PC-3 (cell line): ENCODE measurements around the gene CTNND2. TPM values are rescaled to one million over a fixed set of nuclear protein-coding genes. Genes with fewer than 3 reads are reported as not detected.

ENCODE experiments used
- ATAC-seq: fragments of 200-7000 bp; cut with Tn5 transposase; 2 replicates; pipeline ENCODE4 v1.9.1; 2020; ENCODE audit warnings: mild to moderate bottlenecking, moderate library complexity
- BruUV-seq: library from RNA; stranded (reverse); fragments of 400-500 nt; replicated peaks from 2 replicates; lab custom pipeline; 2021; lab: Mats Ljungman, UMichigan
- CTCF ChIA-PET: fragments of 300-600 bp; sonication (Branson Sonifier 250); formaldehyde crosslinking; loops from one replicate; lab custom pipeline; 2022; ENCODE audit warnings: antibody characterized with exemption; lab: Charles Lee
- POLR2A ChIA-PET: fragments of 300-600 bp; sonication (Branson Sonifier 250); formaldehyde crosslinking; loops from one replicate; lab custom pipeline; 2022; ENCODE audit warnings: antibody characterized with exemption; ENCODE audit not compliant: unreplicated experiment; lab: Charles Lee
- DNase-seq: peaks from one replicate; pipeline ENCODE4 v3.0.0-alpha.2; 2015
- H2AFZ ChIP-seq: fragments of 300-600 bp; sonication (generic); 2 replicates; pipeline ENCODE4 v1.6.0; 2016; ENCODE audit warnings: antibody characterized with exemption, low read length
- H3F3A ChIP-seq: fragments of 300-600 bp; sonication (generic); one replicate; pipeline ENCODE4 v1.6.0; 2017; ENCODE audit warnings: antibody characterized with exemption, low read length, control low read depth, mild to moderate bottlenecking; ENCODE audit not compliant: unreplicated experiment
- H3K27ac ChIP-seq: fragments of 300-600 bp; sonication (generic); 2 replicates; pipeline ENCODE4 v1.5.1; 2016; ENCODE audit warnings: mild to moderate bottlenecking, low read length
- H3K27me3 ChIP-seq: fragments of 300-600 bp; sonication (generic); 2 replicates; pipeline ENCODE4 v1.6.1; 2016; ENCODE audit warnings: low read length, mixed read lengths
- H3K36me3 ChIP-seq: fragments of 300-600 bp; sonication (generic); 2 replicates; pipeline ENCODE4 v1.6.1; 2016; ENCODE audit warnings: low read depth, mixed run types, low read length, mixed read lengths
- H3K4me1 ChIP-seq: fragments of 300-600 bp; sonication (generic); 2 replicates; pipeline ENCODE4 v1.5.1; 2016; ENCODE audit warnings: low read length; ENCODE audit not compliant: insufficient read depth
- H3K4me2 ChIP-seq: fragments of 300-600 bp; sonication (generic); 2 replicates; pipeline ENCODE4 v1.6.0; 2016; ENCODE audit warnings: low read length
- H3K4me3 ChIP-seq: fragments of 300-600 bp; sonication (generic); 2 replicates; pipeline ENCODE4 v1.5.1; 2016; ENCODE audit warnings: mild to moderate bottlenecking, low read length, mixed read lengths
- H3K79me2 ChIP-seq: fragments of 300-600 bp; sonication (generic); 2 replicates; pipeline ENCODE4 v1.6.1; 2017; ENCODE audit warnings: low read length, mixed read lengths
- H3K9ac ChIP-seq: fragments of 300-600 bp; sonication (generic); 2 replicates; pipeline ENCODE4 v1.6.0; 2016; ENCODE audit warnings: mild to moderate bottlenecking, low read length
- H3K9me2 ChIP-seq: fragments of 300-600 bp; sonication (generic); replicated peaks from 2 replicates; pipeline ENCODE4 v1.6.1; 2016; ENCODE audit warnings: mixed run types, low read length, mixed read lengths
- H3K9me3 ChIP-seq: fragments of 300-600 bp; sonication (generic); 2 replicates; pipeline ENCODE4 v1.6.1; 2016; ENCODE audit warnings: low read length, mixed read lengths
- H4K20me1 ChIP-seq: fragments of 300-600 bp; sonication (generic); 2 replicates; pipeline ENCODE4 v1.6.1; 2016; ENCODE audit warnings: low read length, mixed read lengths
- EZH2 ChIP-seq: fragments of 300-600 bp; sonication (generic); IDR thresholded peaks from one replicate; pipeline ENCODE4 v1.6.1; 2017; ENCODE audit warnings: antibody characterized with exemption, mild to moderate bottlenecking, low read length; ENCODE audit not compliant: unreplicated experiment
- EZH2phosphoT487 ChIP-seq: fragments of 300-600 bp; sonication (generic); IDR thresholded peaks from 2 replicates; pipeline ENCODE4 v1.6.1; 2018; ENCODE audit warnings: mild to moderate bottlenecking, antibody characterized with exemption, low read length, borderline replicate concordance
- intact Hi-C: fragments of 100-400 bp; cut with micrococcal nuclease; formaldehyde crosslinking; loops from 2 replicates; pipeline ENCODE4 v1.9.0; 2023
- total RNA-seq: library from RNA; depleted of rRNA; stranded (reverse); fragments of >200 nt; gene quantifications from 2 replicates; pipeline ENCODE4 v1.2.3, GENCODE V29; 2014
- TF ChIP-seq, protein P1 (sequence below): fragments of 300-600 bp; sonication (generic); conservative IDR thresholded peaks from 2 replicates; pipeline ENCODE4 v1.5.1; 2017; ENCODE audit warnings: antibody characterized with exemption, low read depth, mild to moderate bottlenecking, low read length

CTNND2 gene
- total RNA-seq, 1 experiment from 2014 or later, result 1.8 TPM

DNA sequence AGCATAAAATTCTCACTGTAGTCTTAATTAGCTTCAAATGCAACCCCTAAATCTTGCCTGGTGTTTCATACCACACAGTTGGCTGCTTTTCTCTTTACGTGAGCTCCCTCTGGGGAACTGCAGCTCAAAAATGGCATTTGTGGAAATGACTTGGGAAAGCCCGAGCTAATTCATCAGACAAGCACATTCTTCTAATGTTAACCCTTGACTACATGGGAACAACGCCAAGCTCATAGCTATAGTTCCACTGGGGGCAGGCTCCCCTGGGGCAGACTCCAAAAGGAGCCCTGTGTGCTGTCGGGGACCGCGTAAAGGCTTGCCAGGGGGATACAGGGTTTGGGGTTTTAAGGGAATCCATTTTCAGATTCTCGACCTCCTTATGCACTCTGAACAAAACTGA lies 841.8 kb downstream of the CTNND2 start:
- no TSS peak for BruUV-seq
- POLR2A ChIA-PET, result no interaction called here
- intact Hi-C loops, result no loop called here
- no peak overlapping the region for H3K9ac ChIP-seq
- TF ChIP-seq, protein P1, sequence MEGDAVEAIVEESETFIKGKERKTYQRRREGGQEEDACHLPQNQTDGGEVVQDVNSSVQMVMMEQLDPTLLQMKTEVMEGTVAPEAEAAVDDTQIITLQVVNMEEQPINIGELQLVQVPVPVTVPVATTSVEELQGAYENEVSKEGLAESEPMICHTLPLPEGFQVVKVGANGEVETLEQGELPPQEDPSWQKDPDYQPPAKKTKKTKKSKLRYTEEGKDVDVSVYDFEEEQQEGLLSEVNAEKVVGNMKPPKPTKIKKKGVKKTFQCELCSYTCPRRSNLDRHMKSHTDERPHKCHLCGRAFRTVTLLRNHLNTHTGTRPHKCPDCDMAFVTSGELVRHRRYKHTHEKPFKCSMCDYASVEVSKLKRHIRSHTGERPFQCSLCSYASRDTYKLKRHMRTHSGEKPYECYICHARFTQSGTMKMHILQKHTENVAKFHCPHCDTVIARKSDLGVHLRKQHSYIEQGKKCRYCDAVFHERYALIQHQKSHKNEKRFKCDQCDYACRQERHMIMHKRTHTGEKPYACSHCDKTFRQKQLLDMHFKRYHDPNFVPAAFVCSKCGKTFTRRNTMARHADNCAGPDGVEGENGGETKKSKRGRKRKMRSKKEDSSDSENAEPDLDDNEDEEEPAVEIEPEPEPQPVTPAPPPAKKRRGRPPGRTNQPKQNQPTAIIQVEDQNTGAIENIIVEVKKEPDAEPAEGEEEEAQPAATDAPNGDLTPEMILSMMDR, result peak; percentile 36
- TF ChIP-seq EZH2, result no peak
- no peak for TF ChIP-seq EZH2phosphoT487
- CTCF ChIA-PET, result no interaction called here
- peak; percentile 38 for DNase-seq
- no peaks in the 10 kb centered on the region for H3F3A ChIP-seq
- H3K79me2 ChIP-seq, result no peaks in the 10 kb centered on the region
- no peaks in the 10 kb centered on the region for H3K27me3 ChIP-seq
- no peaks in the 10 kb centered on the region; the same call in 1 of the 2 replicates for H3K4me1 ChIP-seq
- H3K27ac ChIP-seq, result no peak overlapping the region
- H3K4me2 ChIP-seq, result no peak overlapping the region
- H4K20me1 ChIP-seq, result no peaks in the 10 kb centered on the region
- no peak for ATAC-seq
- H3K9me3 ChIP-seq, result no peaks in the 10 kb centered on the region
- H3K9me2 ChIP-seq, result no peaks in the 10 kb centered on the region
- H2AFZ ChIP-seq, result 0 out of 2 replicates have a peak overlapping the region, but pooled peaks have one; percentile 12
- no peak overlapping the region for H3K4me3 ChIP-seq
- H3K36me3 ChIP-seq, result no peaks in the 10 kb centered on the region

DNA sequence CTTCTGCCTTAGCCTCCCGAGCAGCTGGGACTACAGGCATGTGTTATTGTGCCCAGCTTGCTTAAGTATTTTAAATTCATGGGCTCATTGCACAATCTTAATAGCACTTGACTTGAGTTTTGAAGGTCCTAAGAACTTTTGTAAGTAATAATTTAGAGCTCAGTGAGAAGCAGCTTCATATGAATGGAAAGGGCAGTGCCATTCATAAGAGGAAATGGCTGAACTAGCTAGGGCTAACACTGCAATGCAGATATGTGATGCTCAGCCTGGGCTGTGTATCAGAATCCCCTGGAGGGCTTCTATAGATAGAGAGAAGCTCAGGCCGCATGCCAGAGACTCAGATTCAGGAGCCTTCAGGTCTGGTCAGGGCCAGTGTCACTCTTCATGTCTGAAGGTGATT lies 847.7 kb downstream of the CTNND2 start:
- no peak overlapping the region for H3K27ac ChIP-seq
- H3K9me2 ChIP-seq, result no peaks in the 10 kb centered on the region
- no TSS peak for BruUV-seq
- ChIA-PET POLR2A (no interaction called here), CTCF (no interaction called here)
- H3F3A ChIP-seq, result no peaks in the 10 kb centered on the region
- no peaks in the 10 kb centered on the region for H3K79me2 ChIP-seq
- H3K4me3 ChIP-seq, result no peak overlapping the region
- DNase-seq, result no peak
- no peak for ATAC-seq
- no peak overlapping the region for H2AFZ ChIP-seq
- TF ChIP-seq EZH2, result no peak
- TF ChIP-seq EZH2phosphoT487, result no peak
- TF ChIP-seq, protein P1, result no peak
- no peaks in the 10 kb centered on the region for H3K36me3 ChIP-seq
- no peak overlapping the region for H3K4me2 ChIP-seq
- no peaks in the 10 kb centered on the region for H3K9me3 ChIP-seq
- no peaks in the 10 kb centered on the region for H4K20me1 ChIP-seq
- intact Hi-C loops, result no loop called here
- H3K9ac ChIP-seq, result no peak overlapping the region
- no peaks in the 10 kb centered on the region for H3K27me3 ChIP-seq
- peaks cover 4% of the 10 kb centered on the region for H3K4me1 ChIP-seq

DNA sequence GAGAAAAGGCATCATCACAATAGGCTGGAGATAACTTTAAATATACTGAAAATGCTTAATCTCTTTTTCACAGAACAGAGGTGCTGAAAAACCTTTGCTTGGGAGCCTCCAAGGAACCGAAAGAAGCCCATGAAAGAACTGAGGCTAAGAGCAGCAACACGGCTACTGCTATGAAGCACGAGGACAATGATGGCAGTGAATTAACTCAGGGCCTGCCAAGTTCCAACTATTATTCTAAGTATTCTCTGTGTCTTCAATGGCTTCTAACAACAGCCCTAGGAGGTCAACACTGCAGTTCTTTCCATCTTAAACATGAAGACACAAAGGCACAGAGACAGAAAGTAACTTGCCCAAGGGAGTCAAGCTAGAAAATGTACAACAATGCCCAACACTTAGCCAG lies 850.2 kb downstream of the CTNND2 start:
- H4K20me1 ChIP-seq, result no peaks in the 10 kb centered on the region
- H3K79me2 ChIP-seq, result no peaks in the 10 kb centered on the region
- H2AFZ ChIP-seq, result no peak overlapping the region
- no peaks in the 10 kb centered on the region for H3K9me3 ChIP-seq
- no peak overlapping the region for H3K4me2 ChIP-seq
- no peak overlapping the region for H3K27ac ChIP-seq
- H3K36me3 ChIP-seq, result no peaks in the 10 kb centered on the region
- POLR2A ChIA-PET, result no interaction called here
- H3K9me2 ChIP-seq, result no peaks in the 10 kb centered on the region
- H3K27me3 ChIP-seq, result no peaks in the 10 kb centered on the region
- H3K4me3 ChIP-seq, result no peak overlapping the region
- peaks cover 24% of the 10 kb centered on the region for H3K4me1 ChIP-seq
- CTCF ChIA-PET, result no interaction called here
- no peak for DNase-seq
- no peak overlapping the region for H3K9ac ChIP-seq
- no peak for TF ChIP-seq EZH2
- TF ChIP-seq, protein P1, result no peak
- TF ChIP-seq EZH2phosphoT487, result no peak
- no peaks in the 10 kb centered on the region for H3F3A ChIP-seq
- no TSS peak for BruUV-seq
- intact Hi-C loops, result no loop called here
- ATAC-seq, result no peak
